Tibial nerve (tissue), 4 donors: ENCODE data around the gene ZNF230. TPM values are rescaled to one million over a fixed set of nuclear protein-coding genes. Genes with fewer than 3 reads are reported as not detected.

Experiments used
- DNase-seq, 2 donors: peaks; one replicate each; pipeline ENCODE4 v3.0.0-alpha.2; 2019; ENCODE audit warnings: low spot score in 2 of 2
- H3K27ac ChIP-seq, 4 donors: fragments of 200-600 bp; sonication (generic) in 3 of 4; one replicate each; pipeline ENCODE4 v1.5.1; 2017 to 2019; ENCODE audit warnings: mild to moderate bottlenecking in 1 of 4
- H3K27me3 ChIP-seq, 2 donors: fragments of 200-600 bp; sonication (generic) in 1 of 2; one replicate each; pipeline versions ENCODE4 v1.5.1 to v1.6.0; 2017 to 2019
- H3K36me3 ChIP-seq, 3 donors: fragments of 200-600 bp; sonication (generic); one replicate each; pipeline ENCODE4 v1.5.1; 2018 to 2019
- H3K4me1 ChIP-seq, 4 donors: fragments of 200-600 bp; sonication (generic) in 3 of 4; one replicate each; pipeline ENCODE4 v1.5.1; 2017 to 2019
- H3K4me3 ChIP-seq, 4 donors: fragments of 200-600 bp; sonication (generic) in 3 of 4; one replicate each; pipeline ENCODE4 v1.5.1; 2017 to 2019; ENCODE audit warnings: mild to moderate bottlenecking in 1 of 4, moderate library complexity in 1 of 4
- H3K9me3 ChIP-seq, 4 donors: fragments of 200-600 bp; sonication (generic) in 3 of 4; one replicate each; pipeline ENCODE4 v1.5.1; 2017 to 2019
- CTCF ChIP-seq, 5 experiments: fragments of 200-600 bp in 3 of 5; fragments of 450-650 bp in 2 of 5; sonication (generic) in 3 of 5; IDR thresholded peaks; one replicate each; pipeline ENCODE4 v1.5.1; 2016 to 2019; ENCODE audit warnings: antibody characterized with exemption in 5 of 5, mild to moderate bottlenecking in 3 of 5, moderate library complexity in 2 of 5
- EP300 ChIP-seq, 2 donors: sonication (generic); formaldehyde crosslinking; IDR thresholded peaks; one replicate each; pipeline ENCODE4 v1.6.1; 2017; ENCODE audit warnings: antibody characterized with exemption in 2 of 2, mild to moderate bottlenecking in 1 of 2
- POLR2A ChIP-seq, 2 donors: fragments of 450-650 bp; IDR thresholded peaks; one replicate each; pipeline ENCODE4 v1.6.1; 2017; ENCODE audit warnings: antibody characterized with exemption in 2 of 2, mild to moderate bottlenecking in 2 of 2, moderate library complexity in 2 of 2
- WGBS, 2 donors: methylation state at CpG; one replicate each; pipeline ENCODE4 v1.1.5; 2018; 5-methylcytosine and 5-hydroxymethylcytosine counted together
- total RNA-seq, 4 donors: library from RNA; depleted of rRNA; stranded (reverse); fragments of >200 nt; gene quantifications; one replicate each; pipeline ENCODE4 v1.1.0, GENCODE V29; 2016

ZNF230 gene
- total RNA-seq, 4 donors from 2014 or later = 3.9 to 5.3 (median 5.2) TPM

- Histone ChIP-seq H3K27me3 (no peaks in the 10 kb centered on the region), H3K4me3 (no peak overlapping the region), H3K4me1 (no peaks in the 10 kb centered on the region), H3K9me3 (peaks cover 12 to 100% (median 70%) of the 10 kb centered on the region in 4 donors), H3K36me3 (peaks cover 19 to 98% (median 35%) of the 10 kb centered on the region in 3 donors), H3K27ac (no peak overlapping the region)
- 97 to 98% methylated on average over 3 of the region's 3 CpGs for WGBS, 2 donors
- TF ChIP-seq POLR2A (IDR thresholded peaks at IDR 0.05) = no peak
- no peak for TF ChIP-seq CTCF (IDR thresholded peaks at IDR 0.05)
- TF ChIP-seq EP300 (IDR thresholded peaks at IDR 0.05) = no peak
- DNase-seq = no peak
Measured at GRCh38 chr19:43966079-43966694, 36.6 kb upstream of the ZNF230 start.

- H3K27ac ChIP-seq = no peak overlapping the region
- TF ChIP-seq CTCF (IDR thresholded peaks at IDR 0.05) (no peak), POLR2A (IDR thresholded peaks at IDR 0.05) (no peak), EP300 (IDR thresholded peaks at IDR 0.05) (no peak)
- H3K4me3 ChIP-seq = no peak overlapping the region
- H3K36me3 ChIP-seq = peaks cover 0 to 22% (median 0%) of the 10 kb centered on the region in 3 donors
- DNase-seq = no peak
- H3K9me3 ChIP-seq = peaks cover 4 to 100% (median 50%) of the 10 kb centered on the region in 4 donors
- no peaks in the 10 kb centered on the region for H3K27me3 ChIP-seq
- WGBS, 2 donors = 92 to 93% methylated on average over 1 of the region's 1 CpG
- no peaks in the 10 kb centered on the region for H3K4me1 ChIP-seq
Measured at GRCh38 chr19:43976732-43977131, 26.0 kb upstream of the ZNF230 start.

- peaks cover 0 to 27% (median 0%) of the 10 kb centered on the region in 3 donors for H3K36me3 ChIP-seq
- H3K9me3 ChIP-seq = peaks cover 0 to 56% (median 14%) of the 10 kb centered on the region in 4 donors
- TF ChIP-seq POLR2A (IDR thresholded peaks at IDR 0.05) (no peak), EP300 (IDR thresholded peaks at IDR 0.05) (no peak), CTCF (IDR thresholded peaks at IDR 0.05) (no peak)
- DNase-seq = no peak
- no peaks in the 10 kb centered on the region for H3K27me3 ChIP-seq
- H3K4me3 ChIP-seq = peak overlapping the region; percentile 46 to 79 (median 58)
- peaks cover 0 to 14% (median 7%) of the 10 kb centered on the region in 4 donors for H3K4me1 ChIP-seq
- H3K27ac ChIP-seq = peak overlapping the region in 1 of 4 donors; percentile 81
- WGBS, 2 donors = 77 to 80% methylated on average over 2 of the region's 2 CpGs
Measured at GRCh38 chr19:43983544-43983911, 19.2 kb upstream of the ZNF230 start.

- TF ChIP-seq POLR2A (IDR thresholded peaks at IDR 0.05) (peak in 1 of 2 donors; percentile 17), CTCF (IDR thresholded peaks at IDR 0.05) (no peak), EP300 (IDR thresholded peaks at IDR 0.05) (peak in 1 of 2 donors; percentile 81)
- DNase-seq = peak; percentile 76 to 87
- Histone ChIP-seq H3K36me3 (peaks cover 0 to 33% (median 2%) of the 10 kb centered on the region in 3 donors), H3K4me3 (peak within 1 kb of the TSS; percentile 46 to 79 (median 58)), H3K27ac (peak within 1 kb of the TSS; percentile 3 to 85 (median 70)), H3K4me1 (peaks cover 0 to 14% (median 7%) of the 10 kb centered on the region in 4 donors), H3K27me3 (no peaks in the 10 kb centered on the region), H3K9me3 (peaks cover 0 to 50% (median 12%) of the 10 kb centered on the region in 4 donors)
- 1% methylated on average over 39 to 40 of the region's 40 CpGs for WGBS, 2 donors
Measured at GRCh38 chr19:43983912-43984686, 18.7 kb upstream of the ZNF230 start, which contains the start of gene ZNF155. Gene ZNF155, plus strand, starts transcription at chr19:43984188. Its CDS starts 4,356 bp downstream, at chr19:43988544.

- Histone ChIP-seq H3K9me3 (peaks cover 0 to 48% (median 10%) of the 10 kb centered on the region in 4 donors), H3K4me1 (peaks cover 0 to 14% (median 7%) of the 10 kb centered on the region in 4 donors), H3K27me3 (no peaks in the 10 kb centered on the region), H3K4me3 (peak overlapping the region; percentile 46 to 79 (median 58)), H3K27ac (peak overlapping the region in 3 of 4 donors; percentile 60 to 85 (median 81)), H3K36me3 (peaks cover 0 to 39% (median 5%) of the 10 kb centered on the region in 3 donors)
- DNase-seq = no peak
- TF ChIP-seq CTCF (IDR thresholded peaks at IDR 0.05) = no peak
- no peak for TF ChIP-seq EP300 (IDR thresholded peaks at IDR 0.05)
- no peak for TF ChIP-seq POLR2A (IDR thresholded peaks at IDR 0.05)
- WGBS, 2 donors = 2 to 3% methylated on average over 14 of the region's 14 CpGs
Measured at GRCh38 chr19:43984687-43985000, 18.1 kb upstream of the ZNF230 start.
